GM19467 (cell line): Measurements from ENCODE around the gene CPSF4.

ENCODE experiments used
- ATAC-seq: cut with Tn5 transposase; IDR thresholded peaks from one replicate; pipeline ENCODE4 v1.9.1; 2021; ENCODE audit warnings: mild to moderate bottlenecking, moderate library complexity; ENCODE audit not compliant: unreplicated experiment

Gene CPSF4

GRCh38 chr7:99446096-99446495, 7.4 kb downstream of the CPSF4 start:
- ATAC-seq, result no peak

DNA sequence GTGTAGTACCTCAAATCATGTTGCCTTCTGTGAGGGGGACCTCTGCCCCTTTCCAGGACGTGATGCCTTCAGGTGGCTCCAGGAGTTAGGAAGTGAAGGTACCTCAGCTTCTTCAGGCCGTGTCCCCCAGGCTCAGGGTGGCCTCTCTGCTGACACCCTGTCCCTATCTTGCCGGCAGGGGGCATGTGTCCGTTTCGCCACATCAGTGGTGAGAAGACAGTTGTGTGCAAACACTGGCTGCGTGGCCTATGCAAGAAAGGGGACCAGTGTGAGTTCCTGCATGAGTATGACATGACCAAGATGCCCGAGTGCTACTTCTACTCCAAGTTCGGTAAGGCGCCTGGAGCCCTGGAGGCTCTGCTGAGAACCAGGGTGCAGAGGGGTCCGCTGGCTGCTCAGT, 9.2 kb downstream of the CPSF4 start:
- no peak for ATAC-seq

DNA sequence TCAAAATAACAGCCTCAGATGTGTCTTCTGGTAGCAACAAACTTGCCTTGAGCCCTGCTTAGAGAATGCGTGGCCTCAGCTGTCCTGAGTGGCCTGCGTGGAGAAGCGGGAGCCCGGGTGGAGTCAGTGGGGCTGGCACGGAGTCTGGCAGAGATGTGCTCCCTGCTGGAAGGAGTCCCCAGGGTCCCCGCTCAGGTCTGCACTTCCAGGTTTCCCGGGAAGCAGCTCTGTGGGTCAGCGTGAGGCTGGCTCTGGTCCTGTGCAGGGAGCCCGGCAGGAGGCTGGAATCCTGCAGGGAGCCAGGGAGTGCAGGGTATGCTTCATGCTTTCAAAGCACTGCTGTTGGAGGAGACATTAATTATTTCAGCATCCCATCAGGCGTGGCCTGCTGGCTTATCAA, 10.1 kb downstream of the CPSF4 start:
- no peak for ATAC-seq

- no peak for ATAC-seq
These were observed 10.6 kb downstream of the CPSF4 start for GRCh38 chr7:99449326-99449725.

- ATAC-seq, result no peak
These were observed 13.2 kb downstream of the CPSF4 start for GRCh38 chr7:99451936-99452335.

DNA sequence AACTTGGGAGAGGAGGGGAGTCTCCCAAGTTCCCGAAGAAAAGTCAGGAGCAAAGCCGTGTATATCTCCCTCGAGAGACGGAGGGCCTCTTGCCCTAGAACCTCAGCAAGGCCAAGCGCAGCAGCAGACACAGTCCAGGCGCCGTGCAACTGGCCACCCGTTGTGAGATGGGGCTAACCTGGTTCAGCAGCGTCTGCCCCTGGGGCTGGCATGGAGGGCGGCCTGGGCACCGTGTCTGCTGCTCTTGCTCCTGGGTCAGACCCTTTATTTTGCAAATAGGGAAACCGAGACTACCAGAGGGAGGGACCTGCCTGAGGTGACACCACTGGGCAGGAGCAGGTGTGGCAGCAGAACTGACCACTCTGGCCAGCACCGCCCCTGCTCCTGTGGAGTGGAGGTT, 13.8 kb downstream of the CPSF4 start:
- ATAC-seq, result no peak

- ATAC-seq, result no peak
These were observed 14.4 kb downstream of the CPSF4 start for GRCh38 chr7:99453105-99453504.

- ATAC-seq, result no peak
These were observed 17.1 kb downstream of the CPSF4 start for GRCh38 chr7:99455874-99456273.

- no peak for ATAC-seq
These were observed 17.5 kb downstream of the CPSF4 start for GRCh38 chr7:99456288-99456687.

- ATAC-seq, result no peak
These were observed 18.4 kb downstream of the CPSF4 start for GRCh38 chr7:99457050-99457649.

DNA sequence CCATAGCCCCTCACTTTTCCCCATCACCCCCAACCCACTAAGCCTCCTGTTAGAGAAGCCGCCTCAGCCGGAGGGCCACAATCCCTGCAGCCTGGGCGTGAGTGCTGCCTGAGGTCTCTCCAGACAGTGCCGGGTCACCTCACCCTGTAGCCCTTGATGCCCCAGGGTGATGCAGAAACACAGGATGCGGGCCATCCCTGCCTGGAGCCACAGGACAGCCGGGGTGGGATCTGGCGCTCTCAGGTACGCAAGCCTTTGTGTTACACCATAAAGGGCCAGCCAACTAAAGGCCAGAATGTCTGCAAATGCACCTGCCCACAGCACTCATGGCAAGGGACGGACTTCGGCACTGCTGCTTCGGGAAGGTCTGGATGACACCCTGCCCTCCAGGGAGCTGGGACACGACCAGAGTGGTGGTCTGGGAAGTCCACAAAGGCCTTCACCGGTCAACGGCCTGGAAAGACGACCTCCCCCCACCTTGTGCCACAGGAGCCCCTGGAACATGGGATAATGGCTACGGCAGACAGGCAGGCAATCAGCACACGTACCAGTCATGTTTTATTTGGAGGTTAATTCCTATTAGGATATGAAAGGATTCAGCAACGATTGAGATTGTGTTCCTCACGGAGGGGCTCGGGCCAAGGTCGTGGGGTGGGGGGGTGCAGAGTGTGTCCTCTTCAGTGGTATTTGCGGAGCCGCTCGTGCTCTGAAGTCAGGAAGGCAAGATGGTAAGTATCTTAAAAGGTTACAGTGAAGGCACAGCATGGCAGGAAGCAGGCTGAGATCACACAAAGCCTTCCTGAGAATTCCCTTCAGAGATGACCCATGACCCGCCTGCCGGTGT, 19.1 kb downstream of the CPSF4 start:
- no peak for ATAC-seq

- no peak for ATAC-seq
These were observed 20.3 kb downstream of the CPSF4 start for GRCh38 chr7:99459087-99459486.

DNA sequence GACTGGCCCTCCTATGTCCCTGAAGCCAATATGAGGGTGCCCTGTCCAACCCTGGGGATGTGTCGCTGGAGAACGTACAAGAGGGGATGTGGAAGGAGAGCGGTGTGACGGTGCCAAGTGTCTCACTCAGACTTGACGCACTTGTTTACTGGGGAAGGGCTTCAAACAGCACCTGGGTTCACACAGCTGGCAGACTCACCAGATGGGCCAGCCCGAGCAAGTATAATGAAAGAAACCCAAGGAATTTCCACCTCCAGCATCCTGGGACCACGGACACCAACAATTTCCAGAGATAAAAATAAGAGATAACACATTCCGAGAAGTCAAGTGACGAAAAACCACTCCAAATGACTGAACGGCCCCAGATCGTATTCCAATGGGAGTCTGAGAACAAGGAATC, 21.9 kb downstream of the CPSF4 start:
- ATAC-seq, result no peak

- ATAC-seq, result no peak
These were observed 22.5 kb downstream of the CPSF4 start for GRCh38 chr7:99461221-99461620.

DNA sequence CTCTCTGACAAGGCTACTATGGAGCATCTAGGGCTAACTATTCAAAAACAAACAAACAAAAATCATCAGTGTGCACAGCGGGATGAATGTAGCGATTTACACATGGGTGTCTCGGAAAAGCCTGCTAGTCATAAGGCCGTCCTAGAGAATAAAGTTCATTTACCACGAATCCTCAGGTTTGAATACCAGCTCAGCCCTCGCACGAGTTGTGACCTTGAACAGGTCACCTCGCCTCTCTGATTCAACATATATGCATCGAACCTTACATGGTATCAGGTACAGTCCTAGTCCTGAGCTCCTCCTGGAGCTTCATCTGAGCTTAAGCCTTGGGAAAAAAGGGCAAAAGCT, 26.7 kb downstream of the CPSF4 start:
- no peak for ATAC-seq

DNA sequence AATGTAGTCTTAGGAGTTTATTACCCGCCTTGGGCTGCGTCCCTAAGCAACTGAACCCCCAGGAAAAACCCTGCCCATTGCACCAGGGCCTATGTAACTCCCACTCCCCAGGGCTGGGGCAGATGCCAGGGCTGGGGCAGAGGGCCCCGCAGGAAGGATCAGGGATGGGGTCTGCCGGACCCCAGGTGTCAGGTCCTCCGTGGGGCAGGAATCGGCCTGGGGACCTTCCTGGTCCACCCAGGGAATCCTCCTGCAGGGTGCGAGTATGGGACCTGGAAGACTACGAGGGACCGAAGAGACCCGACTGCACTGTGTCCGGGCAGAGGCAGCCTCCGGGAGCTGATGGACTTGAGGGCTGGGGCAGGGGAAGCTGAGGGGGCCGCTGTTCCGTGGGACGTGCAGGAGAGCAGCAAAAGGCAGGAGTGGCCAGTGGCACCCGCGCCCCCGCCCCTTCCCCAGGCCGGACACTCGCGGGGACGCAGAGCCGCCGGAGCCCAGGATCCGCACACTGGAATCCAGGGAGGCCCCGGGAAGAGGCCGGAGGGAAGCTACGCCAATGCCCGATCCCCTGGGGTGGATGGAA, 29.7 kb downstream of the CPSF4 start:
- ATAC-seq, result no peak

DNA sequence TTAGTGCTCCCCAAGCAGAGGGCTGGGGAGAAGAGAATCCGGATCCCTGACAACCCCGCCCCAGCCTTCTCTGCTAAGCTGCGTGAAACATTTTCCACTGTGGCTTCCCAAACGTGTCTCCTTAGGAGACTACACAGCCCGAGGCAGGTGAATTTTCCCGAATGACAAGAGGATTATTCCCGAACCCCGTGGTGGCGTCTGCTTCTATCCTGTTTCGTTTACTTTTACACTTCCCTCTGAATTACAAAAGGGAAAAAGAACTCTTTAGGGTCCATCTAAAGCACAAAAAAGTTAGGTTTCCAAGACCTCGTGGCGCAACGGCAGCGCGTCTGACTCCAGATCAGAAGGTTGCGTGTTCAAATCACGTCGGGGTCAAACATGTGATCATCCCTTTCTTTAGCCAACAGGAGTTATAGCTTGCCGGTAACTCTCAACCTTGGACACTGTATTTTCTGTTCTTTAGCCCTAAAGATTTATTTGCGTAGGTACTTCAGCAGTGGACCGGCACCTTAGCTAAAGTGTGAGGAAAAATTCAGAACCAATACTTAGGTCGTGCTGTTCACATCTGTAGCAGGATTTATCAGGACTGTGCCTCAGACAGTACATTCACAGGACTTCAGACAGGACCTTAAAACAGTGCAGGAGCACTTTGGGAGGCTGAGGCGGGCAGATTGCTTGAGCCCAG, 30.8 kb downstream of the CPSF4 start:
- ATAC-seq, result no peak

- peak; percentile 93 for ATAC-seq
These were observed 34.0 kb downstream of the CPSF4 start, which contains the start of gene ZNF789 for GRCh38 chr7:99472561-99473314. TSS of gene ZNF789 (plus strand) at chr7:99472890. CDS start at chr7:99476457, 3,567 bp downstream.

DNA sequence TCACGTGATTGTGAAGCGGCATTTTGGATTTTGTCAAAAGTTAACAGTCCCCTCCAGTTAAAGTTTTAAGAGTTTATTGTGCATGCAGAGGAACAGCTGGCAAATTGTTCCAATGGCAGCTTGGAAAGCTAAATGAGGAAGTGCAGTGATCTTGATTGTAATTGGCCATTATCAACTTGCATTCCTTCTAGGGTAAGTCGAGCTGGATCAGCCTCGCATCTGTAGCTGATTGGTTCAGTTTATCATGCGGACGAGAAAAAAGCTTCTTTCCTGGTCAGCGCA, 34.5 kb downstream of the CPSF4 start:
- no peak for ATAC-seq

DNA sequence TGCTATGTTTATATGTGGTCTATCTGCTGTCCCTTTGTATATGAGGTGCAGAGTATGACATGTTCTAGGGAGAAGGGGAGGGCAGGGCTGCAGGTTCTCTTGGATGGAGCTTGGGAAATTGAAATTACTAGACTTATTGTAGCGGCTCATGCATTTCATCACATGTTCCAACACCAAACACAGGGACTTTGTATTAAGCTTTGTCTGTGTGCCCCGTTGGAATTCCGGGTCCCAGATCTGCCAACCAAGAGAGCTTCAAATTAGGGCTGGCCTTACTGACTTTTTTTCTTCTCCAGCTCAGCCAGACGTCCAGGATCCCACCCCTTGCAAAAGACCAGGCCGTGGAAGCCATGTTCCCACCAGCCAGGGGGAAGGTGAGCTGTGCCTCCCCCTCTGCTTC, 37.4 kb downstream of the CPSF4 start:
- ATAC-seq, result no peak
